ENCODE results near the gene MARCHF9.

MARCHF9 gene

DNA sequence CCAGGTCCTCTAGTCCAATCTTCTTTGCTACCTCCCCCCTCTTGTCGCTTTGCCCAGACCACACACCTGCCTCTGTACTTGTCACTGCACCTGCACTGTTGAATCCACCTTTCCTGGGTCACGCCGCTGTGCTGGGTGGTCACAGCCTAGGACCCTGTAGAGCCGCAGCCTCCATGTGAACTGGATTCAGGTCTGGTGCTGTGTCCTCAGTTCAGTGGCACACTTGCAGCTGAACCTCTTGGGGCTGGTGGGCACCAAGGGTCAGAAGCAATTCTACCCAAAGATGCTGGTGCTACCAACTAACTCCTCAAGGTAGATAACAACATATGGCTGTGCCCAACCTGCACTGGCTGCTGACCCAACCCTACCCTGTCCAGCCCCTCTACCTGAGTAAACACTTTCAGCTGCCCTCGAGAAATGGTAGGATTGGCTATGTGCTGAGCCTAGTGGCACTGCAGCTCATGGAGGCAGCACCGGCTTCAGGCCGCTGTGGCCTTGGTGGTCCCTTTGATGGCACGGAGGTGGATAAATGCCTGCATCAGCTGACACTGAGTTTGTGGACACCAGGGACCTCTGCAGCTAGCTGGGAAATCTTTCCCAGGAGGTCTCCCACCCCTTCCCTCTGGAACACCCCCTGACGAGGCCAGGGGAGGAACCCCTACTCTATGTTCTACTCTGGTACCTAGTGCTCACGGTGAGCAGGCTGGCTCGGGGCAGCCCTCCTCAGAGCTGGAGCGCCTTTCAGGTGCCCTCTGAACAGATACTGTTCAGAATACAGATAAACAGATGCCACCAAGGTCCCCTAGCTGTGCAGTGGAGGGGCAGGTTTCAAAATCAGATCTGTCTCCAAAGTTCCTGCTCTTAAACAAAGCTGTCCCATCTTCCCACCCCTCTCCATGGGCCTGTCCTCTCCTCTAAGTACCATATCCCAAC lies 30.6 kb upstream of the MARCHF9 start:
- no peak for DNase-seq
- Histone ChIP-seq H3K9me3 (no peaks in the 10 kb centered on the region), H3K36me3 (no peaks in the 10 kb centered on the region), H3K4me1 (peaks cover 2% of the 10 kb centered on the region; the same call in 1 of the 2 replicates), H3K27me3 (no peaks in the 10 kb centered on the region), H3K4me3 (ENCODE audit: low read depth, low read length) (no peak overlapping the region)
- TF ChIP-seq, protein P1, sequence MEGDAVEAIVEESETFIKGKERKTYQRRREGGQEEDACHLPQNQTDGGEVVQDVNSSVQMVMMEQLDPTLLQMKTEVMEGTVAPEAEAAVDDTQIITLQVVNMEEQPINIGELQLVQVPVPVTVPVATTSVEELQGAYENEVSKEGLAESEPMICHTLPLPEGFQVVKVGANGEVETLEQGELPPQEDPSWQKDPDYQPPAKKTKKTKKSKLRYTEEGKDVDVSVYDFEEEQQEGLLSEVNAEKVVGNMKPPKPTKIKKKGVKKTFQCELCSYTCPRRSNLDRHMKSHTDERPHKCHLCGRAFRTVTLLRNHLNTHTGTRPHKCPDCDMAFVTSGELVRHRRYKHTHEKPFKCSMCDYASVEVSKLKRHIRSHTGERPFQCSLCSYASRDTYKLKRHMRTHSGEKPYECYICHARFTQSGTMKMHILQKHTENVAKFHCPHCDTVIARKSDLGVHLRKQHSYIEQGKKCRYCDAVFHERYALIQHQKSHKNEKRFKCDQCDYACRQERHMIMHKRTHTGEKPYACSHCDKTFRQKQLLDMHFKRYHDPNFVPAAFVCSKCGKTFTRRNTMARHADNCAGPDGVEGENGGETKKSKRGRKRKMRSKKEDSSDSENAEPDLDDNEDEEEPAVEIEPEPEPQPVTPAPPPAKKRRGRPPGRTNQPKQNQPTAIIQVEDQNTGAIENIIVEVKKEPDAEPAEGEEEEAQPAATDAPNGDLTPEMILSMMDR (IDR thresholded peaks at IDR 0.05; ENCODE audit: low read depth, low read length): no peak

DNA sequence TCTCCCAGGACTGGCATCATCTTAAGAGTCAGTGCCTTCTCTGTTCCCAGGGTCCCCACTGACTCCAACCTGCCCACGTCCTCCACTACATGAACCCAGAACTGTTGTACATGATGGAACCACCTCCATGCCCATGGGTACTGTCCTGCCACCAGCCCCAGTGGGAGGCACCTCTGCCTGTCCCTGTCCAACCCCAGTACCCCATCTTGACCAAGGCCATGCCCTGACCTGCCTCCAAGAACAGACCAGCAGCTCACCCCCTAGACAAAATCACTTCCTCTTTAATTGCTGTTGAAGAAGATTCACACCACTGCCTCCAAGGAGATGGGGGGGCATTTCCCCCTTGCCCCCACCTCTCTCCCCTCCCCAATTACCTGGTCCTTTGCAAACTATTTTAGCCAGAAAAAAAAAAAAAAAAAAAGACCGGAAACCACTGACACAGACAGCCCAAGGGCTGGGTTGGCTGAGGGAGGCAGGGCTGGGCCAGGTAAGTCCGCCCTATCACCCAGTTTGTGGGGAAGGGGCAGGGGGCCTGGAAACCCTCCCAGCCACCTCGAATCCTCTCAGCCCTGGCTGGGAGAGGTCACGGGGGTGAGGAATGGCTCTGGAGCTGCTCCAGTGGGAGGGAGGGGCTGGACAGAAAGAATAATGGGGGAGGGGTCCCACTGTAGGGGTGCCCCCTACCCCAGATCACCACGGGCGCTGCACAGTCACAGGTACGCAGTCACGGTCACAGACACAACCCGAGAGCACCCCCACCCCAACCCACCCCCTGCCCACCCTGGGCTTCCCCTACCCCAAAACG lies 29.8 kb upstream of the MARCHF9 start:
- no peak for DNase-seq
- Histone ChIP-seq H3K27me3 (no peaks in the 10 kb centered on the region), H3K36me3 (no peaks in the 10 kb centered on the region), H3K4me1 (peaks cover 2% of the 10 kb centered on the region; the same call in 1 of the 2 replicates), H3K9me3 (no peaks in the 10 kb centered on the region), H3K4me3 (ENCODE audit: low read depth, low read length) (no peak overlapping the region)
- TF ChIP-seq, protein P1 (IDR thresholded peaks at IDR 0.05; ENCODE audit: low read depth, low read length): no peak

DNA sequence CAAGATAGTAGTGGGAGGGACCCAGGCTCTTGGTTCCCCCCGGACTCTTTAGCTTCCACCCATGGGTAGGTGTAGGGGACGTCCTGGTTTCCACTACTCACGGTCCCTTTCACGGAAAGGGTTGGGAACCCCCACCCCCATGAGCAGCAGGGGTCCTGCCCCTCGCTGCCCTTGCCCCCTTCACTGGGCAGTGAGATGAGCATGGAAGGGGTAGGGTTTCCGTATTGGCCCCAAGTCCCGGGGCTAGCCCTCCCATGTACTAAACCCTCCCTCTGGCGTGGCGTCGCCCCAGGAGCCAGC lies 29.1 kb upstream of the MARCHF9 start:
- H3K9me3 ChIP-seq: no peaks in the 10 kb centered on the region
- H3K36me3 ChIP-seq: no peaks in the 10 kb centered on the region
- H3K27me3 ChIP-seq: no peaks in the 10 kb centered on the region
- H3K4me3 ChIP-seq (ENCODE audit: low read depth, low read length): peak overlapping the region; percentile 89
- TF ChIP-seq, protein P1 (IDR thresholded peaks at IDR 0.05; ENCODE audit: low read depth, low read length): no peak
- no peak for DNase-seq
- H3K4me1 ChIP-seq: peaks cover 2% of the 10 kb centered on the region; the same call in 1 of the 2 replicates

DNA sequence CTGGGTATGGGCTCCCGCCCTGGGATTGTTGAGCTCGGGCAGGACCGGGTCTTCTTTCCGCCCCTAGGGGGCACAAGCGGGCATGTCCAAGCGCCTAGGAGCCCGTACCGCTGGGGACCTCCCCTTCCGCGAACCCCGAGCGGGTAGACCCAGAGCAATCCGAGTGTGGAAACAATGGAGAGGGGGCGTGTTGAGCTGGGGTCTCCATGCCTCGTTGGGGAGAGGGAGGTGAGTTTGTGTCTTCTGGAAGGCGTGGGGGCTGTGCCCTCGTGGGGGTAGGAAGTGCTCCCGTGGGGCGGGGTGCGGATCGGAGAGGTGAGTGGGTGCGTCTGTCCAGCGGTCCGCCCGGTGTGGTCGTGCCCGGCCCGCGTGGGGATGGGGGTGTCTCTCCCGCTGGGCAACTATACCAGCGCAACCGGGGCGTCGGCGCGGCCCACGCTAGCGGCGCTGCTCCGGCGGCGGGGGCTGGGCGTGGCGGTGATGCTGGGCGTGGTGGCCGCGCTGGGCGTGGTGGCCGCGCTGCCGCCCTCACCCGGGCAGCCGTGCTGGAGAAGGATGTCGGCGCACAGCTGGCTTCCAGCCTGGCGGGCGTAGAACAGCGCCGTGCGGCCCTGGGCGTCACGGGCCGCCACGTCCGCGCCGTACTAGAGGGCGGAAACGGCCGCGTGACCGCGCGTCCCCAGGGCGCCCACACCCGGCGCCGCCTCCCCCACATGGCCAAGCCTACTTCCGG lies 28.6 kb upstream of the MARCHF9 start:
- DNase-seq: peak; percentile 95
- Histone ChIP-seq H3K4me1 (peaks cover 2% of the 10 kb centered on the region; the same call in 1 of the 2 replicates), H3K9me3 (no peaks in the 10 kb centered on the region), H3K4me3 (ENCODE audit: low read depth, low read length) (peak overlapping the region; percentile 89), H3K27me3 (no peaks in the 10 kb centered on the region), H3K36me3 (no peaks in the 10 kb centered on the region)
- TF ChIP-seq, protein P1 (IDR thresholded peaks at IDR 0.05; ENCODE audit: low read depth, low read length): peak; percentile 87

DNA sequence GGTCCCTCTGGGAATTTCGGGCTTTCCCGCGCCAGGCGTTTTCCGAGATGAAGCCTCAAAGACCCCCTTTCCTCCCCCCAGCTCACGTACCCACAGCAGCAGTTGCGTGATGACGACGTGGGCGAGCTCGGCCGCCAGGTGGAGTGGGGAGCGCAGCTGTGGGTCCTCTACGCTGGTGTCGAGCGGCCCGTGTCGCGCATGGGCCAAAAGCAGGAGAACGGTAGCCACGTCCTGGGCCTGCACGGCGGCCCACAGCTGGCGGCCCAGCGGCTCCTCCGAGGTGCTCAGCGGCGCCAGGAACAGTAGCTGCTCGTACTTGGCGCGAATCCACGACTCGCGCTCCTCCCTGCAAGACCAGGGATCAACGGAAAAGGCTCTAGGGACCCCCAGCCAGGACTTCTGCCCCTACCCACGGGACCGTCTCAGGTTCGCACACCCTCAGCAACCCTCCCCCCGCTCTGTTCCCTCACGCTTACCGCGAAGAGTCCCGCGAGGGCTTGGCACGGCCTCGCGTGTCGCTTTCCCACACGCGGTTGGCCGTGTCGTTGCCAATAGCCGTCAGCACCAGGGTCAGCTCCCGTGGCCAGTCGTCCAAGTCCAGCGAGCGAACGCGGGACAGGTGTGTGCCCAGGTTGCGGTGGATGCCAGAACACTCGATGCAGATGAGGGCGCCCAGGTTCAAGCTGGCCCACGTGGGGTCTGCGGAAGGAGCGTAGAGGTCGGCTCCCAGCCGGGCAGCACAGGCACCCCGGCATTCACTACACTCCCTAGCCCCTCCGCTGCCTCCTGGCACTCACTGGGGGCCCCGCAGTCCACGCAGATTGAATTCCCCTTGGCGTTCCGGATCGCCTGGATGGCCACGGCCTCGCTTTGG lies 27.8 kb upstream of the MARCHF9 start:
- TF ChIP-seq, protein P1 (IDR thresholded peaks at IDR 0.05; ENCODE audit: low read depth, low read length): peak; percentile 34; the same call in 1 of the 2 replicates
- peak overlapping the region; percentile 89 for H3K4me3 ChIP-seq (ENCODE audit: low read depth, low read length)
- H3K36me3 ChIP-seq: no peaks in the 10 kb centered on the region
- DNase-seq: peak; percentile 57
- H3K27me3 ChIP-seq: no peaks in the 10 kb centered on the region
- no peaks in the 10 kb centered on the region for H3K9me3 ChIP-seq
- peaks cover 2% of the 10 kb centered on the region; the same call in 1 of the 2 replicates for H3K4me1 ChIP-seq

All from BE2C (cell line).